GM12878 (cell line): ENCODE results near the gene ITIH1.

Experiments used
- EZH2 ChIP-seq: IDR thresholded peaks from 2 replicates; pipeline ENCODE4 v1.6.1; 2012; ENCODE audit warnings: low read depth, mild to moderate bottlenecking, control low read depth, inconsistent platforms, low read length, borderline replicate concordance; ENCODE audit not compliant: control insufficient read depth
- KDM1A ChIP-seq: fragments of 200-600 bp; sonication (generic); IDR thresholded peaks from 2 replicates; pipeline ENCODE4 v1.6.1; 2016; ENCODE audit warnings: borderline replicate concordance

- TF ChIP-seq KDM1A (no peak), EZH2 (no peak)
Measured at GRCh38 chr3:52835766-52836470, 58.5 kb downstream of the ITIH1 start.
